CD8-positive, alpha-beta memory T cell (primary cell): ENCODE results near the gene OR5T2. TPM values are rescaled to one million over a fixed set of nuclear protein-coding genes. Genes with fewer than 3 reads are reported as not detected.

ENCODE experiments used
- CTCF ChIA-PET: fragments of 350-600 bp; sonication (Branson Sonifier 250); formaldehyde crosslinking; loops from one replicate; lab custom pipeline; 2021; ENCODE audit warnings: antibody characterized with exemption; lab: Charles Lee
- POLR2A ChIA-PET: fragments of 350-600 bp; sonication (Branson Sonifier 250); formaldehyde crosslinking; loops from one replicate; lab custom pipeline; 2021; ENCODE audit warnings: antibody characterized with exemption; lab: Charles Lee
- DNase-seq, 5 donors: peaks; one replicate each; pipeline versions ENCODE4 v3.0.0 to v3.0.0-alpha.2; 2020 to 2022; ENCODE audit warnings: mixed read lengths in 1 of 5
- H3K27ac ChIP-seq: one replicate; pipeline ENCODE4 v1.7.0; 2013; ENCODE audit warnings: low read depth, mild to moderate bottlenecking, low read length, moderate library complexity
- H3K27me3 ChIP-seq: 2 replicates; pipeline ENCODE4 v1.7.0; 2013; ENCODE audit warnings: low read length, mild to moderate bottlenecking; ENCODE audit not compliant: insufficient read depth, poor library complexity, severe bottlenecking
- H3K36me3 ChIP-seq: 2 replicates; pipeline ENCODE4 v1.7.0; 2013; ENCODE audit warnings: mild to moderate bottlenecking, low read length, moderate library complexity; ENCODE audit not compliant: insufficient read depth
- H3K4me1 ChIP-seq: 2 replicates; pipeline ENCODE4 v1.7.0; 2013; ENCODE audit warnings: mild to moderate bottlenecking, low read length, moderate library complexity; ENCODE audit not compliant: insufficient read depth
- H3K4me3 ChIP-seq: 2 replicates; pipeline ENCODE4 v1.7.0; 2013; ENCODE audit warnings: mild to moderate bottlenecking, low read length
- H3K9me3 ChIP-seq: 2 replicates; pipeline ENCODE4 v1.7.0; 2013; ENCODE audit warnings: mild to moderate bottlenecking, low read length
- H3K27ac Mint-ChIP-seq, 8 donors: one replicate each; pipeline ENCODE4 v1.8.0; 2020 to 2021; ENCODE audit warnings: mixed read lengths in 8 of 8, mild to moderate bottlenecking in 6 of 8, inconsistent platforms in 3 of 8, moderate library complexity in 3 of 8
- H3K27me3 Mint-ChIP-seq, 2 donors: one replicate each; pipeline ENCODE4 v1.8.0; 2020 to 2021; ENCODE audit warnings: mixed read lengths in 2 of 2, mild to moderate bottlenecking in 1 of 2, moderate library complexity in 1 of 2
- H3K36me3 Mint-ChIP-seq, 3 donors: one replicate each; pipeline ENCODE4 v1.8.0; 2020 to 2021; ENCODE audit warnings: mixed read lengths in 3 of 3, inconsistent platforms in 1 of 3, mild to moderate bottlenecking in 1 of 3
- H3K4me1 Mint-ChIP-seq, 3 donors: one replicate each; pipeline ENCODE4 v1.8.0; 2020 to 2021; ENCODE audit warnings: mixed read lengths in 3 of 3, inconsistent platforms in 1 of 3, mild to moderate bottlenecking in 1 of 3
- H3K4me3 Mint-ChIP-seq, 7 donors: one replicate each; pipeline ENCODE4 v1.8.0; 2020 to 2021; ENCODE audit warnings: mixed read lengths in 7 of 7, mild to moderate bottlenecking in 6 of 7, moderate library complexity in 4 of 7, inconsistent platforms in 2 of 7
- H3K9me3 Mint-ChIP-seq, 5 donors: one replicate each; pipeline ENCODE4 v1.8.0; 2020 to 2022; ENCODE audit warnings: mixed read lengths in 5 of 5, mild to moderate bottlenecking in 3 of 5, moderate library complexity in 2 of 5, inconsistent platforms in 1 of 5
- polyA plus RNA-seq: library from polyadenylated mRNA; unstranded; fragments of 300-500 nt; fragmentation: Illumina TruSeq; gene quantifications from one replicate; pipeline ENCODE4 v1.2.3, GENCODE V29; 2021
- total RNA-seq, 2 experiments: library from RNA; stranded (reverse); gene quantifications; one replicate each; pipeline ENCODE4 v1.2.3, GENCODE V29; 2021

OR5T2 gene
- total and polyA plus RNA-seq, 3 experiments from 2014 or later, result not detected

GRCh38 chr11:56196705-56197104, 37.4 kb downstream of the OR5T2 start:
- H3K9me3 ChIP-seq, result no peaks in the 10 kb centered on the region
- Mint-ChIP-seq H3K27me3 (no peaks in the 10 kb centered on the region), H3K4me3 (no peak overlapping the region), H3K27ac (no peak overlapping the region), H3K9me3 (peaks cover 3 to 33% (median 7%) of the 10 kb centered on the region in 5 donors), H3K36me3 (no peaks in the 10 kb centered on the region), H3K4me1 (no peaks in the 10 kb centered on the region)
- H3K27me3 ChIP-seq, result no peaks in the 10 kb centered on the region
- no peak overlapping the region for H3K4me3 ChIP-seq
- ChIA-PET CTCF (no interaction called here), POLR2A (no interaction called here)
- H3K4me1 ChIP-seq, result no peaks in the 10 kb centered on the region
- no peak overlapping the region for H3K27ac ChIP-seq
- H3K36me3 ChIP-seq, result no peaks in the 10 kb centered on the region
- DNase-seq, result no peak

DNA sequence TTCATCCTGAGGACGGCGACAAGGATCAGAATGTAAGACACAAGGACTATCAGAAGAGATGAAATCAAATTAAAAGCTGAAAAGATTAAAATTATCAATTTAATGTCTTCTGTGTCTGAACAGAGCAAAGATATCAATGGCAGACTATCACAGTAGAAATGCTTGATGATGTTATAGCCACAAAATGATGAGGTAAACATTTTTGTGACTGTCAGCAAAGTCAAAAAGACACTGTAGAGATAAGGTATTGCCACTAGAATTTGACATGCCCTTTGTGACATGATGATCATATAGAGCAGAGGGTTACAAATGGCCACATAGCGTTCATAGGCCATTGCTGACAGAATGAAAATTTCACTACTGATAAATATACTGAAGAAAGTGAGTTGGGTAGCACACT, 45.5 kb downstream of the OR5T2 start:
- no peak for DNase-seq
- Histone ChIP-seq H3K27me3 (no peaks in the 10 kb centered on the region), H3K36me3 (no peaks in the 10 kb centered on the region), H3K27ac (no peak overlapping the region), H3K9me3 (no peaks in the 10 kb centered on the region), H3K4me3 (no peak overlapping the region), H3K4me1 (no peaks in the 10 kb centered on the region)
- H3K27ac Mint-ChIP-seq, result no peak overlapping the region
- no peaks in the 10 kb centered on the region for H3K27me3 Mint-ChIP-seq
- H3K4me3 Mint-ChIP-seq, result no peak overlapping the region
- H3K9me3 Mint-ChIP-seq, result peaks cover 5 to 49% (median 8%) of the 10 kb centered on the region in 5 donors
- H3K36me3 Mint-ChIP-seq, result no peaks in the 10 kb centered on the region
- CTCF ChIA-PET, result no interaction called here
- H3K4me1 Mint-ChIP-seq, result no peaks in the 10 kb centered on the region
- POLR2A ChIA-PET, result no interaction called here

GRCh38 chr11:56183459-56183858, 50.6 kb downstream of the OR5T2 start:
- H3K27me3 Mint-ChIP-seq, result no peaks in the 10 kb centered on the region
- H3K4me1 ChIP-seq, result no peaks in the 10 kb centered on the region
- H3K4me1 Mint-ChIP-seq, result no peaks in the 10 kb centered on the region
- H3K4me3 ChIP-seq, result no peak overlapping the region
- H3K9me3 Mint-ChIP-seq, result peaks cover 5 to 60% (median 17%) of the 10 kb centered on the region in 5 donors
- H3K36me3 Mint-ChIP-seq, result no peaks in the 10 kb centered on the region
- DNase-seq, result no peak
- no peaks in the 10 kb centered on the region for H3K27me3 ChIP-seq
- ChIA-PET POLR2A (no interaction called here), CTCF (no interaction called here)
- no peaks in the 10 kb centered on the region for H3K9me3 ChIP-seq
- H3K27ac ChIP-seq, result no peak overlapping the region
- no peaks in the 10 kb centered on the region for H3K36me3 ChIP-seq
- no peak overlapping the region for H3K4me3 Mint-ChIP-seq
- H3K27ac Mint-ChIP-seq, result no peak overlapping the region

Other genes starting within 250 kb of the OR5T2 start
- not detected for gene OR5F1, start 239.6 kb downstream of the OR5T2 start, total RNA-seq
- not detected for gene OR5F1, start 239.6 kb downstream of the OR5T2 start, polyA plus RNA-seq
- gene OR5AS1, start 206.6 kb downstream of the OR5T2 start, total RNA-seq, result not detected
- not detected for gene OR5AS1, start 206.6 kb downstream of the OR5T2 start, polyA plus RNA-seq
- gene OR8I2, start 140.9 kb downstream of the OR5T2 start, total RNA-seq, result not detected
- gene OR8I2, start 140.9 kb downstream of the OR5T2 start, polyA plus RNA-seq, result not detected
- not detected for gene OR8H2, start 130.6 kb downstream of the OR5T2 start, total RNA-seq
- not detected for gene OR8H2, start 130.6 kb downstream of the OR5T2 start, polyA plus RNA-seq
- gene OR8H3, start 111.9 kb downstream of the OR5T2 start, total RNA-seq, result not detected
- gene OR8H3, start 111.9 kb downstream of the OR5T2 start, polyA plus RNA-seq, result not detected
- not detected for gene OR8J3, start 94.1 kb downstream of the OR5T2 start, total RNA-seq
- gene OR8J3, start 94.1 kb downstream of the OR5T2 start, polyA plus RNA-seq, result not detected
- gene OR8K5, start 73.9 kb downstream of the OR5T2 start, total RNA-seq, result not detected
- not detected for gene OR8K5, start 73.9 kb downstream of the OR5T2 start, polyA plus RNA-seq
- not detected for gene OR5J2, start 57.6 kb downstream of the OR5T2 start, total RNA-seq
- gene OR5J2, start 57.6 kb downstream of the OR5T2 start, polyA plus RNA-seq, result not detected
- not detected for gene OR5T3, start 18.0 kb upstream of the OR5T2 start, total RNA-seq
- not detected for gene OR5T3, start 18.0 kb upstream of the OR5T2 start, polyA plus RNA-seq
- not detected for gene OR5T1, start 39.9 kb upstream of the OR5T2 start, total RNA-seq
- not detected for gene OR5T1, start 39.9 kb upstream of the OR5T2 start, polyA plus RNA-seq
- gene OR8H1, start 58.0 kb upstream of the OR5T2 start, total RNA-seq, result not detected
- gene OR8H1, start 58.0 kb upstream of the OR5T2 start, polyA plus RNA-seq, result not detected
- gene OR8K3, start 80.9 kb upstream of the OR5T2 start, total RNA-seq, result not detected
- gene OR8K3, start 80.9 kb upstream of the OR5T2 start, polyA plus RNA-seq, result not detected
- gene OR8K1, start 111.8 kb upstream of the OR5T2 start, total RNA-seq, result not detected
- gene OR8K1, start 111.8 kb upstream of the OR5T2 start, polyA plus RNA-seq, result not detected
- not detected for gene OR8J1, start 120.0 kb upstream of the OR5T2 start, total RNA-seq
- not detected for gene OR8J1, start 120.0 kb upstream of the OR5T2 start, polyA plus RNA-seq
- gene OR8U1, start 141.4 kb upstream of the OR5T2 start, total RNA-seq, result not detected
- not detected for gene OR8U1, start 141.4 kb upstream of the OR5T2 start, polyA plus RNA-seq
- not detected for gene OR5AL1, start 178.4 kb upstream of the OR5T2 start, total RNA-seq
- gene OR5AL1, start 178.4 kb upstream of the OR5T2 start, polyA plus RNA-seq, result not detected
- gene OR5M3, start 239.1 kb upstream of the OR5T2 start, total RNA-seq, result not detected
- gene OR5M3, start 239.1 kb upstream of the OR5T2 start, polyA plus RNA-seq, result not detected